Measurements from ENCODE around the gene SND1. TPM values are rescaled to one million over a fixed set of nuclear protein-coding genes. Genes with fewer than 3 reads are reported as not detected.

Gene SND1
- total RNA-seq, 4 donors from 2014 or later: 64.3 to 77.0 (median 70.4) TPM

GRCh38 chr7:127941476-127942210, 289.6 kb downstream of the SND1 start:
- WGBS, 2 donors (ENCODE audit: low coverage in 1 of 2): 93 to 98% methylated on average over 8 of the region's 8 CpGs
- no peak overlapping the region for H3K27ac ChIP-seq
- H3K36me3 ChIP-seq: no peaks in the 10 kb centered on the region
- H3K4me3 ChIP-seq: no peak overlapping the region
- TF ChIP-seq POLR2AphosphoS5 (IDR thresholded peaks at IDR 0.05) (no peak), POLR2A (IDR thresholded peaks at IDR 0.05) (no peak), CTCF (IDR thresholded peaks at IDR 0.05) (no peak), EP300 (IDR thresholded peaks at IDR 0.05; ENCODE audit: low read depth) (no peak)
- no peak for DNase-seq
- H3K27me3 ChIP-seq: no peaks in the 10 kb centered on the region
- intact Hi-C loops (cut with DNase I; ENCODE audit: low total_unique reads): no loop called here
- H3K4me1 ChIP-seq: no peaks in the 10 kb centered on the region
- H3K9me3 ChIP-seq: no peaks in the 10 kb centered on the region
- in situ Hi-C loops (cut with MboI; ENCODE audit: low pct_ligation_motif_present in 1 of 4, low pct_unique_long_range_greater_than_20kb in 1 of 4, low sequenced_read_pairs in 3 of 4): no loop called here

GRCh38 chr7:127943541-127944521, 291.8 kb downstream of the SND1 start:
- WGBS, 2 donors (ENCODE audit: low coverage in 1 of 2): 90 to 100% methylated on average over 2 to 16 of the region's 16 CpGs
- intact Hi-C loops (cut with DNase I; ENCODE audit: low total_unique reads): no loop called here
- Histone ChIP-seq H3K36me3 (no peaks in the 10 kb centered on the region), H3K4me3 (no peak overlapping the region), H3K9me3 (no peaks in the 10 kb centered on the region), H3K27me3 (no peaks in the 10 kb centered on the region), H3K4me1 (no peaks in the 10 kb centered on the region), H3K27ac (no peak overlapping the region)
- in situ Hi-C loops (cut with MboI; ENCODE audit: low pct_ligation_motif_present in 1 of 4, low pct_unique_long_range_greater_than_20kb in 1 of 4, low sequenced_read_pairs in 3 of 4): no loop called here
- DNase-seq: no peak
- TF ChIP-seq POLR2A (IDR thresholded peaks at IDR 0.05) (no peak), POLR2AphosphoS5 (IDR thresholded peaks at IDR 0.05) (no peak), CTCF (IDR thresholded peaks at IDR 0.05) (no peak), EP300 (IDR thresholded peaks at IDR 0.05; ENCODE audit: low read depth) (no peak)

- Histone ChIP-seq H3K4me3 (no peak overlapping the region), H3K27ac (no peak overlapping the region), H3K36me3 (no peaks in the 10 kb centered on the region), H3K9me3 (no peaks in the 10 kb centered on the region), H3K27me3 (no peaks in the 10 kb centered on the region), H3K4me1 (no peaks in the 10 kb centered on the region)
- intact Hi-C loops (cut with DNase I; ENCODE audit: low total_unique reads) (no loop called here), in situ Hi-C loops (cut with MboI; ENCODE audit: low pct_ligation_motif_present in 1 of 4, low pct_unique_long_range_greater_than_20kb in 1 of 4, low sequenced_read_pairs in 3 of 4) (no loop called here)
- no peak for DNase-seq
- TF ChIP-seq CTCF (IDR thresholded peaks at IDR 0.05) (no peak), POLR2AphosphoS5 (IDR thresholded peaks at IDR 0.05) (no peak), EP300 (IDR thresholded peaks at IDR 0.05; ENCODE audit: low read depth) (no peak), POLR2A (IDR thresholded peaks at IDR 0.05) (no peak)
These were observed 294.1 kb downstream of the SND1 start for GRCh38 chr7:127946111-127946510.

GRCh38 chr7:127946847-127947246, 294.9 kb downstream of the SND1 start:
- intact Hi-C loops (cut with DNase I; ENCODE audit: low total_unique reads) (no loop called here), in situ Hi-C loops (cut with MboI; ENCODE audit: low pct_ligation_motif_present in 1 of 4, low pct_unique_long_range_greater_than_20kb in 1 of 4, low sequenced_read_pairs in 3 of 4) (no loop called here)
- no peak for DNase-seq
- 90 to 100% methylated on average over 1 of the region's 1 CpG for WGBS, 2 donors (ENCODE audit: low coverage in 1 of 2)
- no peaks in the 10 kb centered on the region for H3K4me1 ChIP-seq
- H3K36me3 ChIP-seq: no peaks in the 10 kb centered on the region
- no peaks in the 10 kb centered on the region for H3K9me3 ChIP-seq
- H3K27me3 ChIP-seq: no peaks in the 10 kb centered on the region
- H3K4me3 ChIP-seq: no peak overlapping the region
- no peak overlapping the region for H3K27ac ChIP-seq
- no peak for TF ChIP-seq EP300 (IDR thresholded peaks at IDR 0.05; ENCODE audit: low read depth)
- TF ChIP-seq POLR2A (IDR thresholded peaks at IDR 0.05): no peak
- no peak for TF ChIP-seq POLR2AphosphoS5 (IDR thresholded peaks at IDR 0.05)
- no peak for TF ChIP-seq CTCF (IDR thresholded peaks at IDR 0.05)

Data from transverse colon (tissue), 4 donors.